Upper lobe of right lung (tissue), 1 donor: ENCODE results near the gene LAMA2. TPM values are rescaled to one million over a fixed set of nuclear protein-coding genes. Genes with fewer than 3 reads are reported as not detected.

Experiments used
- ATAC-seq: fragments of 200-7000 bp; cut with Tn5 transposase; one replicate; pipeline ENCODE4 v1.9.1; 2020; ENCODE audit warnings: mild to moderate bottlenecking, moderate library complexity
- DNase-seq: peaks from one replicate; pipeline ENCODE4 v3.0.0-alpha.2; 2020
- H3K27ac ChIP-seq: fragments of 200-600 bp; one replicate; pipeline ENCODE4 v1.8.0; 2022
- H3K27me3 ChIP-seq: fragments of 200-600 bp; one replicate; pipeline ENCODE4 v1.8.0; 2022; ENCODE audit warnings: mild to moderate bottlenecking
- H3K36me3 ChIP-seq: fragments of 200-600 bp; one replicate; pipeline ENCODE4 v1.8.0; 2022
- H3K4me1 ChIP-seq: fragments of 200-600 bp; one replicate; pipeline ENCODE4 v1.8.0; 2022
- H3K4me3 ChIP-seq: fragments of 200-600 bp; one replicate; pipeline ENCODE4 v1.8.0; 2022; ENCODE audit warnings: mild to moderate bottlenecking
- H3K9me3 ChIP-seq: fragments of 200-600 bp; one replicate; pipeline ENCODE4 v1.8.0; 2022
- intact Hi-C: fragments of 100-400 bp; cut with DNase I; formaldehyde crosslinking; loops from one replicate; pipeline ENCODE4 v1.11.0; 2022
- total RNA-seq: library from RNA; stranded (reverse); fragmentation: NEBNext Ultra II Directional; extraction: Animal tissue kit (Norgen Biotek cat#: 25700); gene quantifications from one replicate; pipeline ENCODE4 v1.2.1, GENCODE V29; 2021
- TF ChIP-seq, protein P1 (sequence below): fragments of 200-600 bp; IDR thresholded peaks from one replicate; pipeline ENCODE4 v1.8.0; 2022; ENCODE audit warnings: antibody characterized with exemption
- donor health status: DM: no; HTN: yes; CAD: no; lungs with severe emphysema.

Gene LAMA2
- total RNA-seq, 1 donor from 2014 or later, result 42.1 TPM

DNA sequence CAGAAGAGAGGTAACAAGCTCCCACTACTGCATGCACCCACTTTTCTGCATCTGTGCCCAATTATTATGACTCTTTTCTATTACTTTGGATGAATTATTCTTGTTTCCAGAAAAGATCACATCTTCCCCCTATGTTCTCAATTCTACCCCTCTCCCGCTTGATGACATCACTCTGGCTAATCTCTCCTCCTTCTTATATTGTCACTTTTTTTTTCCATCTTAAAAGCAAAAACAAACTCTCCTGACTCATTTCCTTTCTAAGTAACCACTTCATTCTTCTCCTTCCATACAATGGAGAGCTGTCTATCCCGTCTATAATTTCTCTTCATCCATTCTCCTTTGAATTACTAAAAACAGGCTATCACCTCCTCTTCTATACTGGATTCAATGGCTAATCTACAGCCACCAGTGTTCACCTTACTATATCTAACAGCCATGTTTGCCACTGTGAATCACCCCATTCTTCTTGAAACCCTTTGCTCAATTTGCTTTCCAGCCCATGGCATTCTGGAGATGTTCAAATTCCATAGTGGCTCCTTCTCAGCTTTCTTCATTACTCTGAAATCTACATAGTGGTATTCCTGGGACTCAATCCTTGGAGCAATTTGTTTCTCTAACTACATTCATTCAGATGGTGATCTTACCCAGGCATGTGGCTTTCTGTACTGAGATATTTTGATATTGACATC lies 448.7 kb downstream of the LAMA2 start:
- Histone ChIP-seq H3K4me3 (no peak overlapping the region), H3K27me3 (no peaks in the 10 kb centered on the region), H3K4me1 (no peaks in the 10 kb centered on the region), H3K27ac (no peak overlapping the region), H3K9me3 (no peaks in the 10 kb centered on the region), H3K36me3 (no peaks in the 10 kb centered on the region)
- intact Hi-C loops, result no loop called here
- no peak for DNase-seq
- TF ChIP-seq, protein P1, sequence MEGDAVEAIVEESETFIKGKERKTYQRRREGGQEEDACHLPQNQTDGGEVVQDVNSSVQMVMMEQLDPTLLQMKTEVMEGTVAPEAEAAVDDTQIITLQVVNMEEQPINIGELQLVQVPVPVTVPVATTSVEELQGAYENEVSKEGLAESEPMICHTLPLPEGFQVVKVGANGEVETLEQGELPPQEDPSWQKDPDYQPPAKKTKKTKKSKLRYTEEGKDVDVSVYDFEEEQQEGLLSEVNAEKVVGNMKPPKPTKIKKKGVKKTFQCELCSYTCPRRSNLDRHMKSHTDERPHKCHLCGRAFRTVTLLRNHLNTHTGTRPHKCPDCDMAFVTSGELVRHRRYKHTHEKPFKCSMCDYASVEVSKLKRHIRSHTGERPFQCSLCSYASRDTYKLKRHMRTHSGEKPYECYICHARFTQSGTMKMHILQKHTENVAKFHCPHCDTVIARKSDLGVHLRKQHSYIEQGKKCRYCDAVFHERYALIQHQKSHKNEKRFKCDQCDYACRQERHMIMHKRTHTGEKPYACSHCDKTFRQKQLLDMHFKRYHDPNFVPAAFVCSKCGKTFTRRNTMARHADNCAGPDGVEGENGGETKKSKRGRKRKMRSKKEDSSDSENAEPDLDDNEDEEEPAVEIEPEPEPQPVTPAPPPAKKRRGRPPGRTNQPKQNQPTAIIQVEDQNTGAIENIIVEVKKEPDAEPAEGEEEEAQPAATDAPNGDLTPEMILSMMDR, result no peak
- ATAC-seq, result no peak

DNA sequence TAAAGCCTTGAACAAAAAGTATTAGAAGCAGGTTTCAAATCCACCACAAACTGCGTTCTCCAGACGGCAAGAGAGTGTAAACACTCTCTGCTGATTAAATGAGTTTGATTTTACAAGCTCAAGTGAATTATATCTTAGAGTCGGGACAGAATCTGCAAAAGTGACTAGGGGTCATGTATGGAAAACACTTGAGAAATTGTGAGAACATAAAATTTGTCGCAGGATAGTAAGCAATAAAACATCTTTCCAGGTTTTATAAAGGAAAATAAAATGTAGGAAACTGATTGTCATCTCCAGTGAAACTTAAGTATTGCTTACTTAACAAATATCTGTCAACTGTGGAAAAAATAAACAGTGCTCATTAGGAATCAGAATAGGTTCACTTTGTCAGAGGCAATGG lies 452.9 kb downstream of the LAMA2 start:
- H3K4me1 ChIP-seq, result no peaks in the 10 kb centered on the region
- TF ChIP-seq, protein P1, result no peak
- ATAC-seq (no peak), DNase-seq (no peak)
- intact Hi-C loops, result no loop called here
- no peaks in the 10 kb centered on the region for H3K27me3 ChIP-seq
- H3K9me3 ChIP-seq, result no peaks in the 10 kb centered on the region
- H3K4me3 ChIP-seq, result no peak overlapping the region
- no peak overlapping the region for H3K27ac ChIP-seq
- H3K36me3 ChIP-seq, result no peaks in the 10 kb centered on the region

DNA sequence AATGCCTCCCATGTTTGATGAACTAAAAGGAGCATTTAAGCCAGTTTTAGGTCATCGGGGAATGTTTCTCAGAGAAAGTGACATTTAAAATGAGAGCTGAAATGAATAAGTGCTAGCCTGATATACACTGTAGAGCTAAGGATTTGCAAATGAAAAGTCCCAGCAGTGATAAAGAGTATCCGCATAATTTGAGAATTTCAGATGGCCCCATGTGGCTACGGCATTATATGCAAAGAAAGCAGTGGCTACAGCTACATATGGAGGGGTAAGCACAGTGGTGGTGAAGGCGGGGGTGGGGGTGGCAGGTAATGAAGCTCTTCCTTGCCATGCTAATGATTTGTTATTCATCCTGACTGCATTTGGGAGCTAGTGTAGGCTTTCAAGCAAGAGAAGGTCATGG lies 455.7 kb downstream of the LAMA2 start:
- ATAC-seq, result no peak
- no peaks in the 10 kb centered on the region for H3K36me3 ChIP-seq
- H3K4me1 ChIP-seq, result no peaks in the 10 kb centered on the region
- TF ChIP-seq, protein P1, result no peak
- no peak overlapping the region for H3K27ac ChIP-seq
- H3K4me3 ChIP-seq, result no peak overlapping the region
- no peaks in the 10 kb centered on the region for H3K9me3 ChIP-seq
- no peak for DNase-seq
- intact Hi-C loops, result no loop called here
- no peaks in the 10 kb centered on the region for H3K27me3 ChIP-seq

DNA sequence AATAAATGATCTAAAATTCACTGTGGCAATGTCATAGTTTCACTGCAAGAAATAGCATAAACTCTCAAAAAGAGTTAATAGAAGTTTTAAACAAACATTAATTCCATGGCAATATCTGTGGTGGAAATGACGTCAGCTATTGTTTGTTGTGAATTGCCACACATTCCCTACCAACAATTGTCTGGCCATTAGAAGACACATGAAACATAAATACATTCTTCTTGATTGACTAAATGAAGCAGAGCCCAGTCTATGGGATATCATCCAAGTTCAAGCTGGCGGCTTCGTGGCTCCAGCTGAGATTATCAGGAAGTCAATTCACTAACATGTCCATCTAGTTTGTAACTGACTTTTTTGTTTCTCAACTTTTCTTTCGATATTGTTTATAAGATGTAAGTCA lies 458.0 kb downstream of the LAMA2 start:
- ATAC-seq (no peak), DNase-seq (no peak)
- no peak overlapping the region for H3K27ac ChIP-seq
- TF ChIP-seq, protein P1, result no peak
- no peaks in the 10 kb centered on the region for H3K9me3 ChIP-seq
- no peaks in the 10 kb centered on the region for H3K27me3 ChIP-seq
- H3K4me1 ChIP-seq, result no peaks in the 10 kb centered on the region
- intact Hi-C loops, result no loop called here
- no peak overlapping the region for H3K4me3 ChIP-seq
- H3K36me3 ChIP-seq, result no peaks in the 10 kb centered on the region

DNA sequence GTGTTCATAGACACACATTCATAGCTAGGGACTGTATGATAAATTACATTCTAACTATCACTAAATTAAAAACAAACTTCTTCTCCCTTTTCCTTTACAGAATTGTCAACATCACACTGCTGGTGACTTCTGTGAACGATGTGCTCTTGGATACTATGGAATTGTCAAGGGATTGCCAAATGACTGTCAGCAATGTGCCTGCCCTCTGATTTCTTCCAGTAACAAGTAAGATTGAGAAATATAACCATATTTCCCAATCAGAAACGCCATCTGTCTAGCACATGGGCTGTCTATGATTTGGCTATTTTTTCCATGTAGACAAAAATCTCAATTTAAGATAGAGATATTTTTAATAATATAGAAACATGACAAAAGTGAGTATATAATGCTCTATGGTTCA lies 459.3 kb downstream of the LAMA2 start:
- Histone ChIP-seq H3K27ac (no peak overlapping the region), H3K9me3 (no peaks in the 10 kb centered on the region), H3K36me3 (no peaks in the 10 kb centered on the region), H3K27me3 (no peaks in the 10 kb centered on the region), H3K4me3 (no peak overlapping the region), H3K4me1 (no peaks in the 10 kb centered on the region)
- intact Hi-C loops, result no loop called here
- DNase-seq, result no peak
- ATAC-seq, result no peak
- TF ChIP-seq, protein P1, result no peak

DNA sequence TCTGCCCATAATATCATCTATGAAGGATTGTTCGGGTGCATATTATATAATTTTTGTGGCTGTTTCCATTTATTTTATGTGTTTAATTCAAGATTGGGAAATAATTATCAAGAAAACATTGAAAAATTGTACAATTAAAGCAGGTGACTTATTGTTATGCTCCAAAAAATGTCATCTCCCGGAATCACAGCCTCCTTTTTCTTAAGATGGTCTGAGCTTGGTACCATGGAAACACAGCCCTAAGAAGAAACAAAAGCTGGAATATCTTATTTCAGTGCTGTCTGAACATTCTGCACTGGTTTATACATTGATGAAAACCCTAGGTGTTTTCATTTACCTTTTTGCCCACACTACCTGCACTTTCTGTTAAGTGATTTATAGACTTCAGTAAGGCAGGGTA lies 459.9 kb downstream of the LAMA2 start:
- TF ChIP-seq, protein P1, result no peak
- Histone ChIP-seq H3K4me3 (no peak overlapping the region), H3K9me3 (no peaks in the 10 kb centered on the region), H3K4me1 (no peaks in the 10 kb centered on the region), H3K27ac (no peak overlapping the region), H3K36me3 (no peaks in the 10 kb centered on the region), H3K27me3 (no peaks in the 10 kb centered on the region)
- DNase-seq (no peak), ATAC-seq (no peak)
- intact Hi-C loops, result no loop called here
